Measurements from ENCODE around the gene PLXNA4.

The PLXNA4 gene

DNA sequence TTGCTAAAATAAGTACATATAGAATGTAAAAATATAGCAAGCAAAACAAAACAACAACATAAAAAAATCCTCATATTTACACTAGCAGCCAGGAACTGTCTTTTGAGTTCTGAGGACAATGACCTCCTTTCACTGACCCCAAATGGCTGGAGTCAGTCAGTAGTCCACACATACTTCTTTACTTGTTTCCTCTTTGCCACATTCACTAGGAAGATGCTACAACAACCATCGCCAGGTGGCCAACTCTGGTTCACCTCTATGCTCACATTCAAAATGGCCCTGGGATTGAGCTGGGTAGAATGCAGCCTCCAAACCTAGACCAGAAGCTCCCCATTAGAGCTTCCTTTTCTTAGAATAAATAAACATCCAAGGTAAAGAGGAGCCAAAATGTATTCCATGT, 356.2 kb downstream of the PLXNA4 start:
- DNase-seq (ENCODE audit: low read depth in 2 of 3, low spot score in 1 of 3): no peak

DNA sequence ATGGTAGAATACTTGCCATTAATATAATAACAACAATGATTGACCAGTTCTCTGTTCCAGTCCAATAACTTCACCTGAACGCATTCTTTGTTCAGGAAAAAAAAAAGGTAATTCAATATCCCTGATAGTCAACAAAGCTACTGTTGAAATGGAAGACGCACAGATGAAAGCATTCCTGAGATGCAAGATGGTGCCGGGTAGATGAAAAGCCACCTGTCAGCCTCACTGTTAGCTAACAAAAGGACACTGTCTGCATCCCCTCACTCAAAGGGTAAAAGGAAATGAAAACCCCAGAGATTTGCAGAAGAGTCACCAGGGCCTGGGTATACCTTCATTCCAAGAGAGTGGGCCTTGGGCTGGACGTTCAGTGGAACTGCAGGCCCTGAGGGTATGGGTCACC, 357.4 kb downstream of the PLXNA4 start:
- no peak for DNase-seq (ENCODE audit: low read depth in 2 of 3, low spot score in 1 of 3)

DNA sequence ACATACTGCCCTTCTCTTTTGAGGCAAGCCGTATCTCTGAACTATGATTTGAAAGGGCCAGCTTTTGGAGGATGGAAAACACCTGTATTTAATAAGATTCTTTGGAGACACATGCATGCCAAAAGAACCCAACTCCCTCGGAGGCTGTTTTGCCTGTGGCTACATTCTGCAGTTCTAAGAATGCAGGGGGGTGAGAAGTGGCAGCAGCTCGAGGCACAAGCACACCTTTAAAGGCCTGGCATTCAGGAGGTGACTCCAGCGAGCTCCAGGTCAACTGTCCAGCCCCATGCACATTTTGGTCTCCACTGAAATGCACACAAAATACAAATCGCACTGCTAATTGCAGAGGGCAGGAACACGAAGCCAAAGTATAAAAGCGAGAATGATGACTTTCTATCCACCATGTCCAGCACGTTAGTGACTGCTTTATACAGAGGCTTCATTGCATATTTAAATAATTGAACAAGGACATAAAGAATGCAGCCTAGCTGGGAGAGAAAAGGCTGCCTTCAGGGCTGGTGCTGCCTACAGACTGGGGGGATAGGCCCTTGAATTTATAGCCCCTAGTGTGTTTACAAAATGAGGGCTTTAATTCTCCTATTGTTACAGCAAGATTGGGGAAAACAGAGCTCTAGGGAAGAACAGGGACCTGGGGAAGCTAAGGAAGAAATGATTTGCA, 359.3 kb downstream of the PLXNA4 start:
- DNase-seq (ENCODE audit: low read depth in 2 of 3, low spot score in 1 of 3): no peak

DNA sequence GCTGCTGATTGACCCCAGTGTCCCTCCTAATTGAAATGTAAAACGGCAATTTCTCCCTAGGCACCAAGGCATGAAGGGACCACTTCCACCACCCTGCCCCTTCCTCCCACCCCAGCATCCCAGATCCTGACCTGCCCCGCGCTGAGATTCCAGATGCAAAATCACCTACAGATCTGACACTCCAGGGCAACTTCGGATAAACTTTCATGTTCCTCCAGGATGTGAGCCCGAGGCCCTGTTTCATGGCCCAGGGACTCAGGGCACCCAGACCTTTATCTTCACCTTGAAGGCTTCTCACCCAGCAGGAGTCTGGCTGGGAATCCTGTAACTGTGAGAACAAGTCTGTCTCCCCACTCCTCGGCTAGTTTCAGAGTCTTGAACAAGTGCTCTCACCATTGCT, 361.8 kb downstream of the PLXNA4 start:
- no peak for DNase-seq (ENCODE audit: low read depth in 2 of 3, low spot score in 1 of 3)

DNA sequence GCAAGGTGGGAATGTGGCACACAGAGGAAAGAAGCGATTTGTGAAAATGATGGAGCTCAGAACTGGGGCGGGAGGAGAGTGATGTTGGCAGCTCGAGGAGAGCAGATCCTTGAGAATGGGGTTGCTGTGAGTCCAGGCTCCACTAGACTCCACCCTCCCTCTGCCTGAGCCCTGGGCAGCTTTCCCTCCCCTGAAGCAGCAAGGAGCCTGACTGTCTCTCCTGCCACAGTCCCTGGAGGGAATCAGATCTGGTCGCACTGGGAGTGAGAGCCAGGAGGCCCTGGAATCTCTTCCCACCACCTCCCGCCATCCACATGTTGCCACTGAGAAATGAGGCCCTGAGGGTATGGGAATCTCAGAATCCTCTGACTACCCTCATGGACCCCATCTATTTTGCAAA, 362.7 kb downstream of the PLXNA4 start:
- no peak for DNase-seq (ENCODE audit: low read depth in 2 of 3, low spot score in 1 of 3)

DNA sequence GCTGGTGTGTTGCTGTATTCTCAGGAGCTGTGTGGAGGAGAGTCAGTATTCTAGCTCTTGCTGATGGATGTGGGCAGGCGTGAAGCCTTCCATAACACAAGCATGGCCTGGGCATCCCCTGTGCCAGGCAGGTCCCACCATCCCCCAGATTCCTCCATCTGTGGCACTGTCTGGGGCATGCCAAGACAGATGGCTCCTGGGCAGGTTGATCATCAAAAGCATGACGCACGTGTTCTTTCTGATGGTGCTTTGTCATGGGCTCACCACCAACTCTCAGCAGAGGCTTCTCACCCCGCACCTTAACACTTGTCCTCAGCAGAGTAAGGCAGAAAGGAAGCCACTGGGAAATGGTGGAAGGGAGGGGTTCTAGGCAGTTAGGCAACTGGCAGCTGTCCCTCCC, 364.3 kb downstream of the PLXNA4 start:
- no peak for DNase-seq (ENCODE audit: low read depth in 2 of 3, low spot score in 1 of 3)

DNA sequence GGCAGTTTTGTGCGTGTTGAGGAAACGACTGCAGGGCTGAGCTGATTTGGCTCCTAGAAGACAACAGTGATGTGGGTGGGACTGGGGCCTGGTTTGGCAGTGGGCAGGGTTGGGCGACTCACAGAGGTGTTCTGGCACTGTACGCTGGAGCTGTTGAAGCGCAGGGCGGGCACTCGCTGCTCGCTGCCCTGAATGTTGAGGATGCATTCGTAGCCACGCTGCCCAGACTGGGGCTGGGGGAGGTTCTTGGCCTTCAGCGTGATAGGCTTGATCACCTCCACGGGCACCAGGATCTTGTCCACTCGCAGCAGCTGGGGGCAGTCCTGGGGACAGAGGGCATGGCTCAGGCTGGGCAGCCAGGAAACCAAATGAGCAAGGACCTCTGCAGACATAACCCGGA, 365.4 kb downstream of the PLXNA4 start:
- no peak for DNase-seq (ENCODE audit: low read depth in 2 of 3, low spot score in 1 of 3)

DNA sequence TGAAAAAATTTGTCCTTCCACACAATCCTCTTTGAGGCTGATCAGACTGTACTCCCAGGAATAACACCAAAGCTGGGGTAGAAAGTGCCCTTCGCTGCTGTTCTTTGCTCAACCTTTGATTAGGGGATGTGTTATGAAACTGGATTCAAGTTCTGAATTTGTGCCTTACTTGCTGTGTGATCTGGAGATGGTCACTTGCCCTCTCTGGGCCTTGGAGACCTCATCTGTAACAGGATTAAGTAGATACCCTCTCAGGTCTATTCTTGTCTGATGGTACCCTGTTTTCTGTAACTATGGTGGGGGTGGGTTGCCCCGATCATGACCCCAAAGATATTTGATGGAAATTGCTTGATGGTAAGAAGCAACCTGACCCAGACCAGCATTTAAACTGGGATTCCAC, 368.5 kb downstream of the PLXNA4 start:
- DNase-seq (ENCODE audit: low read depth in 2 of 3, low spot score in 1 of 3): no peak

DNA sequence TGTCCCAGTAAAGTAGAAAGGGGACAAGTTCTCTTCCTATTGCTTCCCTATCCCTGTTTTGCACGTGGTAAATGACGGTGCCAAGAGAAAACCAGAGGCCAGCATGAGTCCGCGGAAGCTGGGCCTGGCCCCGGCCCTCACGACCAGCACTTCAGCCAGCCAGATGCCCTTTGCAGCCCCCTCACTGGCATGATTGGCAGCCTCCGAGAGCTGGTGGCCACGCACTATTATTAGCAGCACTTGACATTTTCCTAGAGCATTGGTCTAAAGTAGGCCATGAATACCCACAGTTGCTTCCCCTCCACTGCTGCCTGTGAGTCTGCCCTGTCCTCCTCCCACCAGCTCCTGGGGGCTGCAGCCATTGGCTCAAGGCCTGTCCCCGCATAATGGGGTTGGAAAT, 369.1 kb downstream of the PLXNA4 start:
- no peak for DNase-seq (ENCODE audit: low read depth in 2 of 3, low spot score in 1 of 3)

DNA sequence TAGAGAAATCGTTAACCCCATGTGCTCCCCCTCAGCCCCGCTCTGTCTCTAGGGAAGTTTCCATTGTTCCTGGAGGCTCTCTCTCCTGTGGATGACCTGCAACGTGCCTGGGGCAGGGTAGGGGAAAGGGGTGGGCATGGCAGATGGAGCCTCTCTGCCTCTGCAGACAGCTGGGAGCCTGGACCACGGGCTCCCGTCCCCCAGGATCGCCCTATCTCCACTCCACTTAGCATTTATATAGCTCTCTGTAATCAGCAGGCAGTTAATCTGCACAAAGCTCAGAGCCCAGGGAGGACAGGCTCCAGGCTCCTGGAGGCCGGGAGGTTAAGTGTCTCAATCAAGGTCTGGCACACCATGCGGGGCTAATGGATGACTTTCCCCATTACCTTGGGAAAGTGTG, 369.7 kb downstream of the PLXNA4 start:
- DNase-seq (ENCODE audit: low read depth in 2 of 3, low spot score in 1 of 3): no peak

DNA sequence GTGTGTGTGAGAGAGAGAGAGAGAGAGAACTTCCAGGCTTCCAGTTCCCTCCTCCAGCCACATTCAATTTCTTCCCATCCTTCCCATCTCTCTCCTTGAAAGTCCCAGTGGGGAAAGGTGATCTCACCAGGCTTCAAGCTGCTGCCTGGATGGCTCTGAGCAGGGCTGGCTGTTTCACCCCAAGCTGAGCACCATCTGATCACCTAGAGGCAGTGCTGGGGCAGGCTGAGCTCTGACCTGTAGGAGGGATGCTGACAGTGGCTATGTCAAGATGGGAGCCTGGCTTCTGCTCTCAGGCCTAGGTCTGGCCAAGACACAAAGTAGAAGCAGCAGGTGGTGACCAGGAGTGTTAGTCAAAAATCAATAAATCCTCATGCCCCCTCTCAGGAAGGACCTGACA, 370.8 kb downstream of the PLXNA4 start:
- DNase-seq (ENCODE audit: low read depth in 2 of 3, low spot score in 1 of 3): no peak

DNA sequence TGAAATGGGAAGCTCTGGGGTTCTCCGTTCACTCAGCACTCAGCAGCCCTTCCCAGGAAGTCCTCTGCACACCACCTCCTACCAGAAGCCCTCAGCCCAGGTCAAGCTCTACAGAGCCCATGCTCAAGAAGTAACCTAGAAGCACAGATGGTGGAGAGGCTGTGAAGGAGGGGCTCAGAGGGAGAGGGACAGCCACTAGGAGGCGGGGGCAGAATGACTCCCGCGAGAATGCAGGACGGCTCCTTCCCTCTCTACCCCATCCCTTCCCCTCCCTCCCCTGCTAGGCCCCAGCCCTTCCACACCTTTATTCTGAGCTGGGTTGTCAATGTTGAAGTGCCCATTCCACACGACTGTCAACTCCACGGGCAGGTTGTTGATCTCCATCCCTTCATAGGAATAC, 373.2 kb downstream of the PLXNA4 start:
- DNase-seq (ENCODE audit: low read depth in 2 of 3, low spot score in 1 of 3): no peak

DNA sequence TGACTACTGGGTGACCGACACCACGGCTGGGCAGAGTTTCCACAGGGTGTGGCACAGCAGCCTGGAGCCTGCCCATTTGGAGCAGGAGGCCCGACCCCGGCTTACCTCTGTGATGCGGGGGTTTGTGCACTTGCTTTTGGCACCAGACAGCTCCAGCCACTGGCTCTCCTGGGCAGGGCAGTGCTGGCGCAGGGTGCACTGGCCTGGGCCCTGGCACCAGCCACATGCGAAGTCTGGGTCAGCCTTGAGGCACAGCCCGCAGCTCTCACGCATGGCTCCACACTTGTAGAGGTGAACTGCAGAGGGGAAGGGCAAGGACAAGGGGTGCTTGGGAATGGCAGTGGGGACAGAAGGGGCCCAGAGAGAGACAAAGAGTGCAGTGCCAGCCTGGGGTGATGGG, 373.7 kb downstream of the PLXNA4 start:
- no peak for DNase-seq (ENCODE audit: low read depth in 2 of 3, low spot score in 1 of 3)

DNA sequence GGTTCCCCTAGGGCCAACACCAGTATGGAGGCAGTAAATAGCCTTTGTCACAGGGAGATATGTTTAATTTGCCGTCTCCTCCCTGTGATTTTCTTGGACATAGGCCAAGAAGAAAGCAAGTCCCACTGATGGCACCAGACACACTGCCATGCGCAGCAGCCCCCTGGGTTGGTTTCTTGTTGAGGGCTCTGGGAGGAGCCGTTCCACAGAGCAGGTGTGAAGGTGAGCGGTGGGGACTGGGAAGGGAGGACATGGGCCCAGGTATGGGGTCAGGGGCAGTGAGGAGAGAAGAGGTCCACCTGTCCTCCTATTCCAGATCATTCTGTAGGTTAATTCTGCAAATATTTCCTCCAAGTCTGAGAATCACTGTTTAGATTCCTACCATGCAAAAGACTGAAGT, 376.1 kb downstream of the PLXNA4 start:
- DNase-seq (ENCODE audit: low read depth in 2 of 3, low spot score in 1 of 3): no peak

DNA sequence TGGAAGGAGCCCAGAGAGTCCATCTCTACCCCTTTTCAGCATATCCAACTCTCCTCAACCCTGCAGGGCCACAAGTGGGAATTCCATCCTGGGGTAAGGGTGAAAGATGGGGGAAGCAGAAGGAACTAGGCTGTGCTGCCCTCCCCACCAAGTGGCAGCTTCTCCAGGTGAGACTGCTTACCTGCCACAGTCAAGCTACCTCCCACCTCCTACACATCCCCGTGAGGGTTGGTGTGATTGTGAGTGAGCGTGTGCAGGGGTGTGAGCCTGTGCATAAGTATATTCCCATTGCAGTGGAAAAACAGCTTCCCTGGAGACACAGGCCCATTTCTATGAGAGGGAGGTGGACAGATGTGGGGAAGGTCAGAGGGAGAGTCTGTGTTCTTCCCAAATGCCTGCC, 376.6 kb downstream of the PLXNA4 start:
- DNase-seq (ENCODE audit: low read depth in 2 of 3, low spot score in 1 of 3): no peak

DNA sequence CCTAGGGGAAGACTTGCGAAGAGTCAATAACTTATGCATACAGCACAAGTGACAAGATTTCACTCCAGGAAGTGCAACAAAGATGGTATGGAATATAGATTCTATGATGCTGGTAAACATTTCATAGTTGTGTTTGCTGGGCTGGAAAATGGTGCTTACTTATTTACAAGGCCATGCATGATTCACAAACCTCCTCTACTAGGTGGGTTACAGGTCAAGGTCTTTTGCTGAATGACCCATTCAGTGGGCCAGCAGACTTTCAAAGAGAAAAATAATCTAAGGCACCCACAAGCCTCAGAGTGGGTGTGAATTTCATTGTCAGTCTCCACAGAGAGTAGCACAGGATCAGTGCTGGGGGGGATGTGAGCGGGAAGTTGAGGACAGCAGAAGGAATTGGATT, 378.5 kb downstream of the PLXNA4 start:
- no peak for DNase-seq (ENCODE audit: low read depth in 2 of 3, low spot score in 1 of 3)

DNA sequence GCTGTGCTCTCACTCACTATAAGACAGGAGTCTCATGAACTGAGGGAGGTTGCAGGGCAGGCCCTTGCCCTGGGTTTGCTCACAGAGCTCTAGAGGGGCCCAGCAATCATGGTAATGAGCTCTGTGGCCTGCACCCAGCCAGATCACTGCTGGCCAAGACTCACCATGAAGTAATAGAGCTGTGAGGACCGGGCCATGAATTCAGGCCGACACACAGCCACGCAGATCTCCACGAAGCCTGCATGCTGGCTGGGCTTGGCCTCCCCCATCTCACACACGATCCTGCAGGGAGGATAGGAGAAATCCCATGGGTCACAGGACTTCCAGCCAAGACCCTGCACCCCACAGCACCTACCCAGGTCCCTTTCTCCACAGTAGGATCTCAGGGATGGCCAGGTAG, 382.4 kb downstream of the PLXNA4 start:
- DNase-seq (ENCODE audit: low read depth in 2 of 3, low spot score in 1 of 3): no peak

DNA sequence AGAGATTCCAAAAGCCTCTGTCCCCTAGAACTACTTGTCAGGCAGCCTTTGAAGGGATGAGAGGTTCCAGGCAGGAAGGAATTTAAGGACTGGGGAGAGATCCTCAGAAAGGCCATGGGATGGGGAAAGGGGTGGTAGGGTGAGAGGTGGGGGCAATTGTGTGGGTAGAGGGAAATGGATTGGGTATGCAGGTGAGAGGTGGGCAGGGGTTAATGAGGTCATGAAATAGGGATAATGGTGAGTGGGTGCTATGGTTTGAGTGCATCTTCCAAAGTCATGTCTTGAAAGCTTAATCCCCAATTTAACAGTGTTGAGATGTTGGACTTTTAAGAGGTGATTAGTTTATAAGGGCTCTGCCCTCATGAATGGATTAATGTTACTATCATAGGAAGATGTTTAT, 383.5 kb downstream of the PLXNA4 start:
- no peak for DNase-seq (ENCODE audit: low read depth in 2 of 3, low spot score in 1 of 3)

DNA sequence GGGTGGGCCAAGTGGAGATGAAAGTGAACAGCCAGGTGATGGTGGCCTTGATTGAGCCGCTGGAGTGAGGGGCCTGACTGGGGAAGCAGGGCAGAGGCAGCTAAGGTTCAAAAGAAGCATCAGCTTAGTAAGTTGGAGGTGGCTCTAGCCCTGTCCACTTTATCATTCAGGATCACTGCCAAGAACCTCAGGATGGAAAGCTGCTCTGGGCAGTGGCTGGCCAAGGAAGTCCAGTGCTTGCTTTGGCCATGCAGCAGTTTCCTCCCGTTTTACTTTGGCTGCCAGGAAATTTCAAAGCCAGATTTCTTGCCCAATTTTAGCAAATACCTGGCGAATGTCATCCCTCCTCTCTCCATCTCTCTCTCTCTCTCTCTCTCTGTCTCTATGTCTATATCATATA, 384.9 kb downstream of the PLXNA4 start:
- no peak for DNase-seq (ENCODE audit: low read depth in 2 of 3, low spot score in 1 of 3)

DNA sequence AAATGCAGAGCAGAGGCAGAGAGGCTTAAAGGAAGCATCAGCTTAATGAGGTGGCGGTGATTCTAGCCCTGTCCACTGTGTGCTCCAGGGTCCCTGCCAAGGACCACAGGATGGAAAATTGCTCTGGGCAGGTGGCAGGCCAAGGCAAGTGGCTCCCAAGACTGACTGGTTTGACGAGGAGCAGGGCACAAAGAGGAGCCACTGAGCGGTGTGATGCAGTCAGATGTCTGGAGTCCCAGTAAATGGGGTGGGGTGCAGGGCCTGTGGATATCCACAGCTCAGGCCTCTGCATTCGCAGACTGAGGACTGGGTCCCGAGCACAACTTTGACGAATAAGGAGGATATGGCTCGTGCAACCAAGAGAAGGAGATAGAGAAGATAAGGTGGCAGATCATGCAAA, 385.6 kb downstream of the PLXNA4 start:
- no peak for DNase-seq (ENCODE audit: low read depth in 2 of 3, low spot score in 1 of 3)

DNA sequence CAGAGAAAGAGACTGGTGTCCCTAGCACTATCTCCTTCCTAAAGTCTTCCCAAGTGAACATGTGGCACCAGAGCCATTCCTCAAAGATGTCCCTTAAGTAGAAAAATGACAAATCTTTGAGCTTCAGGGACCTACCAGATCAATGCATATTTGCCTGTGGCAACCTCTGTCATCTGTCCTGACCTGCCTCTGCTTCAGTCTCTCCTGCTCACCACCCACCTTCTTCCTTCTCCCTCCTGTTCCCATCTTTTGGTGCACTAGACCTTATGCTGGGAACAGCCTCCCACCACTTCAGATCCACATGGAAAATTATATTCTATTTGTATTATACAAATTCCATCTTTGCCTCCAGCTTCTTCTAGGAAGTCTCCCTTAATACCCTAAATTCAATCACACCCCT, 386.4 kb downstream of the PLXNA4 start:
- no peak for DNase-seq (ENCODE audit: low read depth in 2 of 3, low spot score in 1 of 3)

DNA sequence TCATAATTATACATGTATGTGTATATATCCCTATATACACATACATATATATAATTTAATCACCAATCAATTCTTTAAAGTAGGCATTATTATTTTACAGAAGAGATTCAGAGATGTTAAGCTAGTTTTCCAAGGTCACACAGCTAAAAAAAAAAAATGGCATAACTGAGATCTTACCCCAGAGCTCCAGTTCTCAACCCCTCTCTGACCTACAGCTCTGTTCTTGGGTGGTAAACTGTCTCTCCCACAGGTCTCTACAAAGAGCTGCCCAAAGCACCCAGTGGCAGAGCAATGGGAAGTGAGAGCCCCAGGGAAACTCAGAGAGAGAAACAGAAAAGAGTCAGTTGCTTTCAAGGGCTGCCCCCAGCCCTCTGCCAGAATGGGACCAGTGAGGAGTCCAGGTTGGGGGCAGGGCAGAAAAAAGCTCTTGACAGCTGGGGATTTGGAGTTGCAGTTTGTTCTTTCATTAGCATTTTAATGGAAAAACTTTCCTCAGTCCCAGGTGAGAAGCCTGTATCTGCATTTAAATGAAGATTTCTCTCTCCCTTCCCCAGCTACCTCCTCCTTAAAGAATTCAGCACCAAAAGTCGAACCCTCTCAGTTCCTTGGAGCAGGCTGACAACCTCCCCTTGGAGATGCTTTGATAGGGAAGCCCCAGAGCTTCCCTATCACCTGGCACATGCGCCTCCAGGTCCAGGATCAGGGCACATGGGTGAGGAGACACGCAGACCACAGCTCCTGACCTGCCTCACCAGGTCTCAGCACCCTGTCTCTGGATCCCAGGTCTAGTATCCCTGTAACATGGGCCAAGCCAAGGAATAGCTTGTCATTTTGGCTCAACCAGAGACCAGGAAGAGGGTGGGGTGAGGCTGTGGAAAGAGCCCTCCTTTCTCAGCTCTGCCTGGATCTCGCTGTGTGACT, 388.1 kb downstream of the PLXNA4 start:
- no peak for DNase-seq (ENCODE audit: low read depth in 2 of 3, low spot score in 1 of 3)

DNA sequence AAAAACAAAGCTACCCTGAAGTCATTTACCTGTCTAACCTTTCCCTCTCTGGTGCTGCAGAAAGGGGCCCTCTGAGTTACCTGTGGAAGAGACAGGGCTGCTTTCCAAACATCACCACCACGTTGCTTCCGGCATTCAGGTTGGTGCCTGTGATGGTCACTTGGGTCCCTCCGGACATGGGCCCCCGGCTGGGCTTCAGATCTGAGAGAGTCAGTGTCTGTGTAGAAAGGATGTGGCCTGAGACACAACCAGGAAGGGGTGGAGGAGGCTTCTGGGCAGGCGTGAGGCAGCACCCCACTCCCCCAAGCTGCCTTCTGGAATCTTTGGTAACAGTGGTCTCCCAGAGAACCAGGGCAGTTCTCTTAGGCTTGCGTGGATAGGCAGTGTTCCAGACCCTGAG, 388.9 kb downstream of the PLXNA4 start:
- no peak for DNase-seq (ENCODE audit: low read depth in 2 of 3, low spot score in 1 of 3)
